ENCODE results near the gene LSM7.
"Not testable (repeated sequence)": the region's sequence is repeated elsewhere in the genome, so short reads cannot be mapped to it uniquely, and the experiment has no call there.

Gene LSM7

GRCh38 chr19:2287585-2288337 lies 40.6 kb downstream of the LSM7 start:
- H3K36me3 Mint-ChIP-seq: peaks cover 23% of the 10 kb centered on the region
- peak overlapping the region; percentile 77 for H3K4me3 Mint-ChIP-seq
- ATAC-seq: no peak
- no peak for DNase-seq (ENCODE audit: low spot score in 2 of 2)
- H3K9me3 Mint-ChIP-seq: no peaks in the 10 kb centered on the region
- peak overlapping the region; percentile 94 for H3K27ac Mint-ChIP-seq
- peaks cover 26% of the 10 kb centered on the region for H3K4me1 Mint-ChIP-seq

GRCh38 chr19:2286402-2287140 lies 41.8 kb downstream of the LSM7 start:
- H3K27ac Mint-ChIP-seq: no peak overlapping the region
- H3K4me1 Mint-ChIP-seq: peaks cover 37% of the 10 kb centered on the region
- no peak for DNase-seq (ENCODE audit: low spot score in 2 of 2)
- H3K36me3 Mint-ChIP-seq: peaks cover 22% of the 10 kb centered on the region
- no peak overlapping the region for H3K4me3 Mint-ChIP-seq
- H3K9me3 Mint-ChIP-seq: no peaks in the 10 kb centered on the region
- ATAC-seq: no peak

GRCh38 chr19:2283835-2284507 lies 44.4 kb downstream of the LSM7 start:
- Mint-ChIP-seq H3K27ac (no peak overlapping the region), H3K9me3 (no peaks in the 10 kb centered on the region), H3K36me3 (peaks cover 24% of the 10 kb centered on the region), H3K4me3 (no peak overlapping the region), H3K4me1 (peaks cover 25% of the 10 kb centered on the region)
- no peak for ATAC-seq
- DNase-seq (ENCODE audit: low spot score in 2 of 2): no peak

- Mint-ChIP-seq H3K9me3 (no peaks in the 10 kb centered on the region), H3K4me1 (peaks cover 15% of the 10 kb centered on the region), H3K27ac (peak overlapping the region; percentile 85), H3K36me3 (peaks cover 30% of the 10 kb centered on the region), H3K4me3 (peak overlapping the region; percentile 73)
- no peak for DNase-seq (ENCODE audit: low spot score in 2 of 2)
- ATAC-seq: no peak
Observed at GRCh38 chr19:2282862-2283237, 45.5 kb downstream of the LSM7 start.

GRCh38 chr19:2282062-2282861 lies 46.1 kb downstream of the LSM7 start, which contains the start of gene PEAK3:
TSS of gene PEAK3 (minus strand) at chr19:2282175. CDS start at chr19:2280931, 1,244 bp downstream.
- ATAC-seq (peak; percentile 58), DNase-seq (ENCODE audit: low spot score in 2 of 2) (no peak)
- peak within 1 kb of the TSS; percentile 73 for H3K4me3 Mint-ChIP-seq
- no peaks in the 10 kb centered on the region for H3K9me3 Mint-ChIP-seq
- H3K4me1 Mint-ChIP-seq: peaks cover 15% of the 10 kb centered on the region
- peaks cover 35% of the 10 kb centered on the region for H3K36me3 Mint-ChIP-seq
- peak within 1 kb of the TSS; percentile 85 for H3K27ac Mint-ChIP-seq

- Mint-ChIP-seq H3K4me1 (peaks cover 15% of the 10 kb centered on the region), H3K27ac (peak overlapping the region; percentile 85), H3K36me3 (peaks cover 43% of the 10 kb centered on the region), H3K4me3 (peak overlapping the region; percentile 73)
- not testable (repeated sequence) for H3K9me3 Mint-ChIP-seq; DNase-seq (ENCODE audit: low spot score in 2 of 2); ATAC-seq
Observed at GRCh38 chr19:2281265-2282061, 46.9 kb downstream of the LSM7 start.

- Mint-ChIP-seq H3K4me1 (peaks cover 15% of the 10 kb centered on the region), H3K27ac (no peak overlapping the region), H3K4me3 (no peak overlapping the region), H3K9me3 (no peaks in the 10 kb centered on the region), H3K36me3 (peaks cover 47% of the 10 kb centered on the region)
- ATAC-seq (no peak), DNase-seq (ENCODE audit: low spot score in 2 of 2) (no peak)
Observed at GRCh38 chr19:2280633-2281264, 47.6 kb downstream of the LSM7 start.

- ATAC-seq (peak; percentile 1), DNase-seq (ENCODE audit: low spot score in 2 of 2) (no peak)
- H3K4me3 Mint-ChIP-seq: no peak overlapping the region
- H3K27ac Mint-ChIP-seq: peak overlapping the region; percentile 54
- peaks cover 61% of the 10 kb centered on the region for H3K36me3 Mint-ChIP-seq
- no peaks in the 10 kb centered on the region for H3K9me3 Mint-ChIP-seq
- peaks cover 30% of the 10 kb centered on the region for H3K4me1 Mint-ChIP-seq
Observed at GRCh38 chr19:2278459-2279158, 49.8 kb downstream of the LSM7 start.

- H3K9me3 Mint-ChIP-seq: no peaks in the 10 kb centered on the region
- peaks cover 67% of the 10 kb centered on the region for H3K36me3 Mint-ChIP-seq
- DNase-seq (ENCODE audit: low spot score in 2 of 2) (no peak), ATAC-seq (no peak)
- H3K4me3 Mint-ChIP-seq: no peak overlapping the region
- H3K27ac Mint-ChIP-seq: no peak overlapping the region
- H3K4me1 Mint-ChIP-seq: peaks cover 35% of the 10 kb centered on the region
Observed at GRCh38 chr19:2277138-2277537, 51.2 kb downstream of the LSM7 start.

GRCh38 chr19:2276429-2276986 lies 51.9 kb downstream of the LSM7 start:
- H3K4me3 Mint-ChIP-seq: no peak overlapping the region
- ATAC-seq: no peak
- peaks cover 36% of the 10 kb centered on the region for H3K4me1 Mint-ChIP-seq
- peak overlapping the region; percentile 72 for H3K27ac Mint-ChIP-seq
- H3K36me3 Mint-ChIP-seq: peaks cover 72% of the 10 kb centered on the region
- H3K9me3 Mint-ChIP-seq: no peaks in the 10 kb centered on the region
- DNase-seq (ENCODE audit: low spot score in 2 of 2): no peak

GRCh38 chr19:2275588-2276428 lies 52.6 kb downstream of the LSM7 start:
- Mint-ChIP-seq H3K36me3 (peaks cover 79% of the 10 kb centered on the region), H3K9me3 (no peaks in the 10 kb centered on the region), H3K4me1 (peaks cover 40% of the 10 kb centered on the region), H3K27ac (peak overlapping the region; percentile 72), H3K4me3 (no peak overlapping the region)
- DNase-seq (ENCODE audit: low spot score in 2 of 2) (no peak), ATAC-seq (no peak)

GRCh38 chr19:2274931-2275535 lies 53.4 kb downstream of the LSM7 start:
- ATAC-seq: no peak
- H3K36me3 Mint-ChIP-seq: peaks cover 87% of the 10 kb centered on the region
- peak overlapping the region; percentile 95 for H3K27ac Mint-ChIP-seq
- H3K4me3 Mint-ChIP-seq: no peak overlapping the region
- H3K4me1 Mint-ChIP-seq: peaks cover 40% of the 10 kb centered on the region
- H3K9me3 Mint-ChIP-seq: no peaks in the 10 kb centered on the region
- DNase-seq (ENCODE audit: low spot score in 2 of 2): no peak

All from stimulated activated effector memory CD8-positive, alpha-beta T cell treated with anti-CD3 and anti-CD28 coated beads, Interleukin-12 subunit alpha, Interleukin-12 subunit beta, amount 100 ng/mL, for 72 hours (primary cell).